HL-60 (cell line): Measurements from ENCODE around the gene HCFC1.
A peak's percentile ranks its signal among the peaks of the same experiment; 100 is the strongest.
"Not testable (repeated sequence)": the region's sequence is repeated elsewhere in the genome, so short reads cannot be mapped to it uniquely, and the experiment has no call there.

Experiments
- DNase-seq, 2 experiments: peaks; one replicate each; pipeline ENCODE4 v3.0.0-alpha.2; 2010 to 2020; ENCODE audit warnings: low read depth in 1 of 2, low spot score in 1 of 2
- H3K27ac ChIP-seq: fragments of 250-450 bp; sonication (Bioruptor Pico); replicated peaks from 2 replicates; pipeline ENCODE4 v1.5.1; 2020; ENCODE audit warnings: mild to moderate bottlenecking, moderate library complexity
- H3K27me3 ChIP-seq: fragments of 250-450 bp; sonication (Bioruptor Pico); 2 replicates; pipeline ENCODE4 v1.5.1; 2021; ENCODE audit warnings: mild to moderate bottlenecking, moderate library complexity; ENCODE audit not compliant: insufficient read depth, poor library complexity, severe bottlenecking
- H3K4me3 ChIP-seq: replicated peaks from 2 replicates; pipeline ENCODE4 v1.5.1; 2011; ENCODE audit warnings: mild to moderate bottlenecking, control low read depth, low read length; ENCODE audit not compliant: insufficient read depth
- CTCF ChIP-seq: IDR thresholded peaks from one replicate; pipeline ENCODE4 v1.5.1; 2011; ENCODE audit warnings: low read length, control low read depth, inconsistent platforms; ENCODE audit not compliant: insufficient read depth
- GABPA ChIP-seq: IDR thresholded peaks from 2 replicates; pipeline ENCODE4 v1.6.1; 2012; ENCODE audit warnings: low read depth
- POLR2AphosphoS5 ChIP-seq: IDR thresholded peaks from 2 replicates; pipeline ENCODE4 v1.6.1; 2012; ENCODE audit warnings: low read depth
- SPI1 ChIP-seq: IDR thresholded peaks from 2 replicates; pipeline ENCODE4 v1.6.1; 2012; ENCODE audit warnings: low read depth, mild to moderate bottlenecking, borderline replicate concordance
- TF ChIP-seq, protein P1 (sequence below): IDR thresholded peaks from 2 replicates; pipeline ENCODE4 v1.6.1; 2012; ENCODE audit warnings: low read depth; ENCODE audit not compliant: insufficient replicate concordance

HCFC1 gene

GRCh38 chrX:154000051-154000450 lies 28.4 kb upstream of the HCFC1 start:
- no peak for TF ChIP-seq GABPA
- no peak for TF ChIP-seq SPI1
- TF ChIP-seq, protein P1, sequence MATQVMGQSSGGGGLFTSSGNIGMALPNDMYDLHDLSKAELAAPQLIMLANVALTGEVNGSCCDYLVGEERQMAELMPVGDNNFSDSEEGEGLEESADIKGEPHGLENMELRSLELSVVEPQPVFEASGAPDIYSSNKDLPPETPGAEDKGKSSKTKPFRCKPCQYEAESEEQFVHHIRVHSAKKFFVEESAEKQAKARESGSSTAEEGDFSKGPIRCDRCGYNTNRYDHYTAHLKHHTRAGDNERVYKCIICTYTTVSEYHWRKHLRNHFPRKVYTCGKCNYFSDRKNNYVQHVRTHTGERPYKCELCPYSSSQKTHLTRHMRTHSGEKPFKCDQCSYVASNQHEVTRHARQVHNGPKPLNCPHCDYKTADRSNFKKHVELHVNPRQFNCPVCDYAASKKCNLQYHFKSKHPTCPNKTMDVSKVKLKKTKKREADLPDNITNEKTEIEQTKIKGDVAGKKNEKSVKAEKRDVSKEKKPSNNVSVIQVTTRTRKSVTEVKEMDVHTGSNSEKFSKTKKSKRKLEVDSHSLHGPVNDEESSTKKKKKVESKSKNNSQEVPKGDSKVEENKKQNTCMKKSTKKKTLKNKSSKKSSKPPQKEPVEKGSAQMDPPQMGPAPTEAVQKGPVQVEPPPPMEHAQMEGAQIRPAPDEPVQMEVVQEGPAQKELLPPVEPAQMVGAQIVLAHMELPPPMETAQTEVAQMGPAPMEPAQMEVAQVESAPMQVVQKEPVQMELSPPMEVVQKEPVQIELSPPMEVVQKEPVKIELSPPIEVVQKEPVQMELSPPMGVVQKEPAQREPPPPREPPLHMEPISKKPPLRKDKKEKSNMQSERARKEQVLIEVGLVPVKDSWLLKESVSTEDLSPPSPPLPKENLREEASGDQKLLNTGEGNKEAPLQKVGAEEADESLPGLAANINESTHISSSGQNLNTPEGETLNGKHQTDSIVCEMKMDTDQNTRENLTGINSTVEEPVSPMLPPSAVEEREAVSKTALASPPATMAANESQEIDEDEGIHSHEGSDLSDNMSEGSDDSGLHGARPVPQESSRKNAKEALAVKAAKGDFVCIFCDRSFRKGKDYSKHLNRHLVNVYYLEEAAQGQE: no peak
- no peak for TF ChIP-seq POLR2AphosphoS5
- no peak for TF ChIP-seq CTCF
- Histone ChIP-seq H3K27me3 (no peaks in the 10 kb centered on the region), H3K27ac (peak overlapping the region; percentile 59), H3K4me3 (no peak overlapping the region)
- DNase-seq: no peak

DNA sequence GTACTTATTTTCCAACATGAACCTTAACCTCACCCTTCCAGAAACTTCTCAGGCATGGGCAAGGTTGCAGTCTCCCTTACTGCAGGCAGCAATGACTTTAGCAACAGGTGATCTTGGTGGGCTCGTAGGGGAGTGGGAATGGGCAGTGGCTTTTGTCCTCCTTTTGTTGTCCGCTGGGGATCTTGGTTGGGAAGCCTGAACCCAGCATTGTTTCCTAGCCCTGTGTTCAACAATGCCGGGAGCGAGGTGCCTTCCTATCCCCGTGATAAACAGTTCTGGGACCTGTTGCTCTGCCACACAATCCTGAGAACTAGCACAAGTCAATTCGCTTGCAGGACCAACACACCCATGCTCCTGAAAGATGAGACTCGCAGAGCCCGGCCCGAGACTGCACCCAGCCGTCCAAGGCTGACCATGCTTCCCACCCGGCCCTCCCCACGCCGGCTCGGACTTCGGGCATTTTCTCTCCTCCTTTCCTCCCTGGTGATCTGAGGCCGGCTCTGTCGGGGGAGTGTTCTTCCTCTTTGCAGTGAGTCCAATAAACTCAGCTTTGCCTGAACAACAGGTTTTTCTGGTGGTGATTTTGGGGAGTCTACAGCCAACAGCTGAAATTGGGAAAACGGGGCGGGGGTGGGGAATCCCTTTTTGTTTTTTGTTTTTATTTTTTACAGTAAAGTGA lies 27.9 kb upstream of the HCFC1 start:
- H3K4me3 ChIP-seq: no peak overlapping the region
- no peak for TF ChIP-seq GABPA
- TF ChIP-seq, protein P1: no peak
- no peak for TF ChIP-seq SPI1
- no peak for TF ChIP-seq POLR2AphosphoS5
- no peak for TF ChIP-seq CTCF
- H3K27me3 ChIP-seq: no peaks in the 10 kb centered on the region
- no peak for DNase-seq
- peak overlapping the region; percentile 59 for H3K27ac ChIP-seq

GRCh38 chrX:153995504-153995903 lies 23.9 kb upstream of the HCFC1 start:
- TF ChIP-seq, protein P1: no peak
- no peak for TF ChIP-seq SPI1
- TF ChIP-seq POLR2AphosphoS5: no peak
- TF ChIP-seq CTCF: no peak
- TF ChIP-seq GABPA: no peak
- no peak overlapping the region for H3K27ac ChIP-seq
- H3K27me3 ChIP-seq: no peaks in the 10 kb centered on the region
- DNase-seq: no peak
- no peak overlapping the region for H3K4me3 ChIP-seq

DNA sequence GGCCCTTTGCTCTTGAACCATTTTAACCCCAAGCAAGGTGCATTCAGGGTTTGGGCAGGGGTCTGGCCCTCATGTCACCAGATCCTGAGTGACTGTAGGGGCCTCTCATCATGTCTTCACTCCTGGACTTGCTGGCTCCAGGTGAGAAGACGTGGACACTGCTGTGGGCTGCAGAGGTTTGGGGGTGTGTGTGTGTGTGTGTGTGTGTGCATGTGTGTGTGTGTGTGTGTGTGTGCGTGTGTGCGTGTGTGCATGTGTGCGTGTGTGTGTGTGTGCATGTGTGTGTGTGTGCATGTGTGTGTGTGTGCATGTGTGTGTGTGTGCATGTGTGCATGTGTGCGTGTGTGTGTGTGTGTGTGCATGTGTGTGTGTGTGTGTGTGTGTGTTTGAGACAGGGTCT lies 22.8 kb upstream of the HCFC1 start:
- H3K27ac ChIP-seq, H3K4me3 ChIP-seq, H3K27me3 ChIP-seq, DNase-seq: not testable (repeated sequence)
